GM19468 (cell line): ENCODE measurements around the gene CD70.
"Not testable (repeated sequence)": the region's sequence is repeated elsewhere in the genome, so short reads cannot be mapped to it uniquely, and the experiment has no call there.

ENCODE experiments used
- ATAC-seq: cut with Tn5 transposase; IDR thresholded peaks from one replicate; pipeline ENCODE4 v1.9.1; 2021; ENCODE audit warnings: mild to moderate bottlenecking, moderate library complexity, moderate number of reproducible peaks; ENCODE audit not compliant: unreplicated experiment; ENCODE audit errors: extremely low read depth

The CD70 gene

GRCh38 chr19:6598254-6598892, 7.4 kb upstream of the CD70 start:
- not testable (repeated sequence) for ATAC-seq

- not testable (repeated sequence) for ATAC-seq
These were observed 6.7 kb upstream of the CD70 start for GRCh38 chr19:6597471-6598253.

- ATAC-seq: no peak
These were observed 5.7 kb upstream of the CD70 start for GRCh38 chr19:6596621-6597020.

- no peak for ATAC-seq
These were observed 2.9 kb upstream of the CD70 start for GRCh38 chr19:6593651-6594416.

- ATAC-seq: no peak
These were observed 608 bp downstream of the CD70 start for GRCh38 chr19:6590258-6590826.

GRCh38 chr19:6589711-6590257, 1.2 kb downstream of the CD70 start:
- ATAC-seq: no peak

- ATAC-seq: no peak
These were observed 2.2 kb downstream of the CD70 start for GRCh38 chr19:6588508-6589345.

GRCh38 chr19:6587998-6588507, 2.9 kb downstream of the CD70 start:
- no peak for ATAC-seq

- ATAC-seq: no peak
These were observed 3.7 kb downstream of the CD70 start for GRCh38 chr19:6587093-6587820.

GRCh38 chr19:6586726-6587092, 4.2 kb downstream of the CD70 start:
- no peak for ATAC-seq

- ATAC-seq: no peak
These were observed 4.9 kb downstream of the CD70 start for GRCh38 chr19:6586056-6586455.

- ATAC-seq: not testable (repeated sequence)
These were observed 8.2 kb downstream of the CD70 start for GRCh38 chr19:6582515-6583484.

GRCh38 chr19:6580313-6580712, 10.6 kb downstream of the CD70 start:
- no peak for ATAC-seq

GRCh38 chr19:6579450-6580178, 11.3 kb downstream of the CD70 start:
- ATAC-seq: no peak

- ATAC-seq: peak; percentile 62
These were observed 13.3 kb downstream of the CD70 start for GRCh38 chr19:6577476-6578125.

GRCh38 chr19:6576869-6577475, 14.0 kb downstream of the CD70 start:
- ATAC-seq: no peak
